CD4-positive, alpha-beta T cell treated with Interleukin-17A for 1 hour (primary cell): ENCODE data around the gene TMEM209.
"Not testable (repeated sequence)": the region's sequence is repeated elsewhere in the genome, so short reads cannot be mapped to it uniquely, and the experiment has no call there.

Source experiments
- DNase-seq: peaks from one replicate; pipeline ENCODE4 v3.0.0-alpha.2; 2020

TMEM209 gene

DNA sequence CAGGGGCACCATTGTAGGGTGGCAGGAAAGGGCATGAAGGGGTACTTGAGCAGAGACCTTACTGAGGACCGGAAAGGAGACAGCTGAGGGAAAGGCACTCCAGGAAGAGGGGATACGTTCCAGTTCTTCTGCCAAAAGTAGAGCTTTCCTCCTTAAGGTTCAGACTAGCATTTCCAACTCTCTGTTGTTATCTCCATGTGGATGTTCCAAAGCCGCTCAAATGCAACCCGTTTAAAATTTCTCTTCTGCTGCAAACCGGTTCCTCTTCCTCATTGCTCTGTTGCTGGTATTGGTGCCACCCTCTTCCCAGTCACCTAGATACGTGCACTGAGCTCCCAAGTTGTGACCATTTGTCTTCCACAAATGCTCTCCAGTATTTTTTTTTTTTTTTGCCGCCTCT, 47.5 kb downstream of the TMEM209 start:
- no peak for DNase-seq

DNA sequence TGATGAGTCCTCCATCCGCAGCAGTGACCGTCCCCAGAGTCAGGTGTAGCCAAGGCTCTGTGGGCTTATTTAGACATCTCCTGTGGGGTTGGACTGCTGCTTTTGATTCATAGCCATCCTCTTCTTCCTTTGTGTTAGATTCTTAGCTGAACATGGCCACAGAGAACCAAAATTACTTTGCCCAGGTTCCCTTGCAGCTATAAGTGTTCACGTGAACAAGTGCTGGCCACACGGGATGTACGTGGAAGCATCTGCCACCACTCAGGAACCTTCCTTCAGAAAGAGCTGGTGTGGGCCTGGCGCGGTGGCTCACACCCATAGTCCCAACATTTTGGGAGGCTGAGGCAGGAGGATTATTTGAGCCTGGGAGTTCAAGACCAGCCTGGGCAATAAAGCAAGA, 49.1 kb downstream of the TMEM209 start:
- DNase-seq: no peak

- no peak for DNase-seq
These were observed 50.5 kb downstream of the TMEM209 start for GRCh38 chr7:130154501-130155317.

DNA sequence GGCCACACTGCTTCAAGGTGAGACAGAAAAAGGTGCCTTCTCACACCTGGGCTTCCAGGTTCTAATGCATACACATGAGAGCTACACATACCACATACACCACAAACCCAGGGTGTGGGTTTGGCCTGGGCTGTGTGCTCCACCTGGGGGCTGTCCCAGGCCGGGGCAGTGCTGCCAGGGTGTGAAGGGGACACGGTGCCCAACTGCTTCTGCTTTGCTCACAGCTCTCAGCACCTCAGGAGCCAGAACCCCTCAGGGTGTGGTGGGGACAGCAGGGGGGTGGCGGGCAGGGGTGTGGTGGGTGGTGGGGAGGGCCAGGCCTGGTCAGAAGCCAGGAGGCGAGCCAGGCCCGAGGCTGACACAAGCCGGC, 51.1 kb downstream of the TMEM209 start:
- no peak for DNase-seq

GRCh38 chr7:130153211-130153908, 51.8 kb downstream of the TMEM209 start:
- no peak for DNase-seq

DNA sequence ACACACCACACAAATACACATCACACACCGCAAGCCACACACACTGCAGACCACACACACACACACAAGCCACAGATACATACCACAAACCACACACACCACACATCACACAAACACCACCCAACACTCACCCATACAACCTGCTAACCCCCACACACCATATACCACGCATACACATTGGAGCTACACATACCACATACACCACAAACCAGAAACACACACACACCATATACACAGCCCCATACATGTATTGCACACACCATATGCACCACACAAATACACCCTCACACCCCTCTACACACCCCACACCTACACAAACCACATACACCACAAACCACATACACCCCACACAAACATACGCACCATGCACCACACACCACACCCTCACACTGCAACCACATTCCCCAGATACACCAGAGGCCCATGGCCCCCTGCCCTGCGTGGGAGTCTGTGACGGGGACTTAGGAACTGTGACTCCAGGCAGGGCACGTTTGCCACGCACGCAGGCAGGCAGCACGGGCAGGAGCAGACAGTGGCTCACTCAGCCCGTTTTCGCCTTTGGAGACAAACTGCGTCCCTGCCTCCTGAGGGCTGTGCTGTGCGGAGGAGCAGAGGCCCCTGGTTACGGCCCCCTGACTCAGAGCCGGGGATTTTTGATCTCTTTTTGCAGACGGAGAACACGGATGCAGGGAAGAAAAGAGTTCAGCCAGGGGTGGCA, 52.6 kb downstream of the TMEM209 start:
- no peak for DNase-seq

GRCh38 chr7:130151591-130152492, 53.4 kb downstream of the TMEM209 start:
- DNase-seq: peak; percentile 70

- no peak for DNase-seq
These were observed 54.6 kb downstream of the TMEM209 start for GRCh38 chr7:130150587-130150986.

GRCh38 chr7:130149281-130150139, 55.7 kb downstream of the TMEM209 start:
- DNase-seq: no peak

DNA sequence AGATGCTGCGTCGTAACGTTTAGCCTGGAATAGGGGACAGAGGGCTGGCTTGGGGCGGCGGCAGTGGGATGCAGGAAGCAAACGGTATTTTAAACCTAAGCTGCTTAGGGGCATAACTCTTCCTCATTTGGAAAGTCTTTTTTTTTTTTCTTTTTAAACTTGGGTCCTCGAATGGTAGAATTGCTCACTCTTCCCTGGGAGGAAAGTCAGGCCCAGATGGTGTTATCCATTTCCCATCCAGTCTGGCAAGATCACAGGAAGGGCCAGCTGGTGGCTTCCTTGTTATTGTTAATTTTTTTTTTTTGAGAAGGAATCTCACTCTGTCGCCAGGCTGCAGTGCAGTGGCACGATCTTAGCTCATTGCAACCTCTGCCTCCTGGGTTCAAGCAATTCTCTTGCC, 56.6 kb downstream of the TMEM209 start:
- no peak for DNase-seq

DNA sequence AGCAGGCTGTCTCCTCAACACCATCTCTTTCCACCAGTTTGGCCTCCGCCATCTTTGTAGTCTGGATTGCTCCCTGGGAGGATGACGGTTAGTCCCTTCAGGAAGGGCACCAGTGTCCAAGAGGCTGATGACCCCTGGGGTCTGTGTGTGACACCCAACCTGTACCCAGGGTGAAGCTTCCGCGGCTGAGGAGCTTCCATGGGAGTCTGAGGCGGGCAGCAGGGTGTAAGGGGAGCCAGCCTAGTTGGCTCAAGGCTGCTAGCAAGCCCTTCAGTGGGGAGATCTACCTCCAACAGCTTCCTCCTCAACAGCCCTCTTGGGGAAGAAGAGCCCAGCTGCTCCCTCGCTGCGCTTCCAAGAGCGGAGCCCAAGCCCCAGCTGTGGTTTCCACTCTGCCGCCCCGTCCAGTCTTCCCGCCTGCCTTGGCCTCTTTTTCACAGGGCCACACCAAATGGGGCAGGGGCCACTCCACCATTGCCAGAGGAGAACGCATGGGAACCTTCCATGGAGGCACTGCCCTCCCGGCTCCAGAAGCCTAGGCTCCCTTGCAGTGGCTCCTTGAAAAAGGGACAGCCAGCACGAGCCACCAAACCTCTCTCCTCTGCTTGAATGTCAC, 57.4 kb downstream of the TMEM209 start:
- no peak for DNase-seq

- DNase-seq: no peak
These were observed 58.4 kb downstream of the TMEM209 start for GRCh38 chr7:130146693-130147405.

GRCh38 chr7:130146142-130146541, 59.1 kb downstream of the TMEM209 start:
- DNase-seq: not testable (repeated sequence)

DNA sequence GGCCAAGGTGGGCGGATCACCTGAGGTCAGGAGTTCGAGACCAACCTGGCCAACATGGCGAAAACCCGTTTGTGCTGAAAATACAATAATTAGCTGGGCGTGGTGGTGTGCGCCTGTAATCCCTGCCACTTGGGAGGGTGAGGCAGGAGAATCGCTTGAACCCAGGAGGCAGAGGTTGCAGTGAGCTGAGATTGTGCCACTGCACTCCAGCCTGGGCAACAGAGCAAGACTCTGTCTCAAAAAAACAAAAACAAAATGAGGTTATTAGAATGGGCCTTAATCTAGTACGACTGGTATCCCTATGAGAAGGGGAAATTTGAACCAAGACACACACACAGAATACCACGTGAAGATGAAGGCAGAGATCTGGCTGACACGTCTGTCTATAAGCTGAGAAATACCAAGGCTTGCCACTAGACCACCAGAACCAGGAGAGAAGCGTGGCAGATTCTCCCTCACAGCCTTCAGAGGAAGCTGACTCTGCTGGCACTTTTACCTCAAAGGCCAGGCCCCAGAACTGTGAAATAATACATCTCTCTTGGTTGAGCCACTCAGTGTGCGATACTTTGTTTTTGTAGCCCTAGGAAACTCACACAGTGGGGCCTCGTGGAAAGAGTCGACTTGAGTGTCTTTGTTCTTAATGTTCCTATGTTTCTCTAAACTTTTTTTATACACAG, 59.6 kb downstream of the TMEM209 start:
- peak; percentile 30 for DNase-seq

- DNase-seq: no peak
These were observed 60.7 kb downstream of the TMEM209 start for GRCh38 chr7:130144312-130145171.

- no peak for DNase-seq
These were observed 61.3 kb downstream of the TMEM209 start for GRCh38 chr7:130143986-130144311.

DNA sequence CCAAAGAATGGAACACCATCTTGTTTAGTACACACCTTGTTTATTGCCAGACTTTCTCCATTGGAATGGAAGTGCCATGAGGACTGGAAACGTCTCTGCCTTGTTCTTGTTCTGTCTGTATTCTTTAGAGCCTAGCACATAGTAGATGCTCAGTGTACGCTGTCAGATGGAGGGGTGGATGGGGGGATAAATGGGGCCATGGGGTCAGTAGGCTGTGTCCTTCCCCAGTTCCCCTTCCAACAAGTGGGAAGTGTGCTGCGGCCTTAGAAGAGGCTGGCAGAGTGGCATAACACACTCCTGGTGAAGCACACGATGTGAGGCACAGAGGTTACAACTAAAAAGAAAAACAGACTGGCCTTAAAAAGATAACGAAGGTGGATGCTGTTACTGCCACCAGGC, 61.9 kb downstream of the TMEM209 start:
- no peak for DNase-seq

- DNase-seq: no peak
These were observed 62.4 kb downstream of the TMEM209 start for GRCh38 chr7:130142654-130143333.
